HFF-Myc (cell line): ENCODE data around the gene TSEN15.

Source experiments
- DNase-seq: peaks from one replicate; pipeline ENCODE4 v3.0.0-alpha.2; 2011; ENCODE audit warnings: low read depth; ENCODE audit errors: extremely low read depth
- H3K4me3 ChIP-seq: replicated peaks from 2 replicates; pipeline ENCODE4 v1.5.1; 2011; ENCODE audit warnings: low read depth, mild to moderate bottlenecking, control low read depth, low read length
- CTCF ChIP-seq: IDR thresholded peaks from 2 replicates; pipeline ENCODE4 v1.5.1; 2012; ENCODE audit warnings: mild to moderate bottlenecking, low read depth, low read length, control low read depth; ENCODE audit errors: missing control alignments

The TSEN15 gene

GRCh38 chr1:184112176-184112948 is 60.8 kb downstream of the TSEN15 start:
- TF ChIP-seq CTCF: no peak
- DNase-seq: no peak

GRCh38 chr1:184113251-184113650 is 61.7 kb downstream of the TSEN15 start:
- no peak for DNase-seq
- H3K4me3 ChIP-seq: no peak overlapping the region
- TF ChIP-seq CTCF: no peak

More at GRCh38 chr1:184112176-184112948, 60.8 kb downstream of the TSEN15 start:
- no peak overlapping the region for H3K4me3 ChIP-seq

GRCh38 chr1:184114818-184115398 is 63.4 kb downstream of the TSEN15 start:
- no peak for DNase-seq
- H3K4me3 ChIP-seq: no peak overlapping the region
- no peak for TF ChIP-seq CTCF

GRCh38 chr1:184116287-184116686 is 64.8 kb downstream of the TSEN15 start:
- DNase-seq: no peak
- H3K4me3 ChIP-seq: no peak overlapping the region
- no peak for TF ChIP-seq CTCF

GRCh38 chr1:184118046-184118445 is 66.5 kb downstream of the TSEN15 start:
- no peak for TF ChIP-seq CTCF
- peak; percentile 68 for DNase-seq
- H3K4me3 ChIP-seq: no peak overlapping the region
